ENCODE results near the gene WDR48. TPM values are rescaled to one million over a fixed set of nuclear protein-coding genes. Genes with fewer than 3 reads are reported as not detected.

Gene WDR48
- total RNA-seq, 2 donors from 2014 or later: 15.8 to 16.5 TPM

- no peak overlapping the region for H3K27ac ChIP-seq
- TF ChIP-seq CTCF (IDR thresholded peaks at IDR 0.05) (no peak), POLR2A (IDR thresholded peaks at IDR 0.05) (no peak)
- no peak overlapping the region for H3K4me3 ChIP-seq
- H3K4me1 ChIP-seq: peaks cover 9% of the 10 kb centered on the region
- no peaks in the 10 kb centered on the region for H3K27me3 ChIP-seq
- H3K36me3 ChIP-seq (replicated peaks in 1 of 2; ENCODE audit: insufficient read depth in 1 of 2, low read depth in 2 of 2): peaks cover 0 to 7% of the 10 kb centered on the region in 2 donors
- DNase-seq (no peak), ATAC-seq (no peak)
- no peaks in the 10 kb centered on the region for H3K9me3 ChIP-seq
- WGBS, 2 donors: 19 to 35% methylated on average over 1 of the region's 1 CpG
- intact Hi-C loops (cut with DNase I): no loop called here
Observed at GRCh38 chr3:39065197-39065596, 13.4 kb downstream of the WDR48 start.

- H3K4me3 ChIP-seq: no peak overlapping the region
- H3K27me3 ChIP-seq: no peaks in the 10 kb centered on the region
- ATAC-seq: no peak
- no peak for DNase-seq
- TF ChIP-seq POLR2A (IDR thresholded peaks at IDR 0.05): no peak
- no peak for TF ChIP-seq CTCF (IDR thresholded peaks at IDR 0.05)
- intact Hi-C loops (cut with DNase I): no loop called here
- peaks cover 0 to 16% of the 10 kb centered on the region in 2 donors for H3K36me3 ChIP-seq (replicated peaks in 1 of 2; ENCODE audit: insufficient read depth in 1 of 2, low read depth in 2 of 2)
- H3K4me1 ChIP-seq: peaks cover 3% of the 10 kb centered on the region
- 60 to 68% methylated on average over 1 of the region's 1 CpG for WGBS, 2 donors
- H3K27ac ChIP-seq: no peak overlapping the region
- H3K9me3 ChIP-seq: no peaks in the 10 kb centered on the region
Observed at GRCh38 chr3:39067286-39067685, 15.5 kb downstream of the WDR48 start.

GRCh38 chr3:39068556-39068955 is 16.7 kb downstream of the WDR48 start:
- intact Hi-C loops (cut with DNase I): no loop called here
- Histone ChIP-seq H3K4me3 (no peak overlapping the region), H3K9me3 (no peaks in the 10 kb centered on the region), H3K4me1 (no peaks in the 10 kb centered on the region), H3K36me3 (replicated peaks in 1 of 2; ENCODE audit: insufficient read depth in 1 of 2, low read depth in 2 of 2) (peaks cover 0 to 19% of the 10 kb centered on the region in 2 donors), H3K27ac (no peak overlapping the region), H3K27me3 (no peaks in the 10 kb centered on the region)
- 59 to 69% methylated on average over 3 of the region's 3 CpGs for WGBS, 2 donors
- ATAC-seq (no peak), DNase-seq (no peak)
- no peak for TF ChIP-seq POLR2A (IDR thresholded peaks at IDR 0.05)
- no peak for TF ChIP-seq CTCF (IDR thresholded peaks at IDR 0.05)

GRCh38 chr3:39075910-39076309 is 24.1 kb downstream of the WDR48 start:
- Histone ChIP-seq H3K27ac (no peak overlapping the region), H3K4me3 (no peak overlapping the region), H3K27me3 (no peaks in the 10 kb centered on the region), H3K36me3 (replicated peaks in 1 of 2; ENCODE audit: insufficient read depth in 1 of 2, low read depth in 2 of 2) (peaks cover 5 to 43% of the 10 kb centered on the region in 2 donors), H3K4me1 (no peaks in the 10 kb centered on the region), H3K9me3 (no peaks in the 10 kb centered on the region)
- WGBS, 2 donors: 95% methylated on average over 10 of the region's 10 CpGs
- no peak for TF ChIP-seq POLR2A (IDR thresholded peaks at IDR 0.05)
- no peak for TF ChIP-seq CTCF (IDR thresholded peaks at IDR 0.05)
- no peak for DNase-seq
- no peak for ATAC-seq
- intact Hi-C loops (cut with DNase I): no loop called here

- TF ChIP-seq POLR2A (IDR thresholded peaks at IDR 0.05) (no peak), CTCF (IDR thresholded peaks at IDR 0.05) (no peak)
- ATAC-seq (no peak), DNase-seq (no peak)
- Histone ChIP-seq H3K27ac (no peak overlapping the region), H3K4me3 (no peak overlapping the region), H3K27me3 (no peaks in the 10 kb centered on the region), H3K4me1 (no peaks in the 10 kb centered on the region), H3K9me3 (no peaks in the 10 kb centered on the region), H3K36me3 (replicated peaks in 1 of 2; ENCODE audit: insufficient read depth in 1 of 2, low read depth in 2 of 2) (peaks cover 5 to 33% of the 10 kb centered on the region in 2 donors)
- intact Hi-C loops (cut with DNase I): no loop called here
Observed at GRCh38 chr3:39079530-39079929, 27.7 kb downstream of the WDR48 start.
